ENCODE results near the gene CBR1. TPM values are rescaled to one million over a fixed set of nuclear protein-coding genes. Genes with fewer than 3 reads are reported as not detected.

The CBR1 gene
- total and polyA plus RNA-seq, 2 donors (not counting 3 experiments of a cell fraction or from before 2014, with no cell fraction given): 41.3 to 124 TPM

DNA sequence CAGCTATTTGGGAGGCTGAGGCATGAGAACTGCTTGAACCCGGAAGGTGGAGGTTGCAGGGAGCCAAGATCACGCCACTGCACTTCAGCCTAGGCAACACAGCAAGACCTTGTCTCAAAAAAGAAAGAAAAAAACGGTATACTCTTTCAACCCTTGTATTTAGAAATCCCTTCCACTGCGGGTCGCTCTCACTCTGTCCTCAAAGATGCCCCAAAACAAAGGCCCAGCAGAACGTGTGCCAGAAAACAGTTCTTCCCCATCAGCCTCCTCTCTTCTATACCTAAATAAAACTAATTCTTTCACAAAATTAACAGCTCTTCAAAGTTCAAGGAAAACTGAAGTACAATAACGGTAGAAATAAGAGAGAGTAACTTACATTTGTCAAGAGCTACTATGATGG, 22.7 kb upstream of the CBR1 start:
- CTCF ChIA-PET: interaction anchor here (0.8 to 1.4 kb wide), 4 partner anchors 10 to 65 kb away, joined by 3 to 5 read pairs (median 4); no protein-coding TSS in a partner anchor
- POLR2A ChIA-PET: no interaction called here
- Histone ChIP-seq H3K4me2 (ENCODE audit: insufficient read depth, low read length) (no peak overlapping the region), H3K4me1 (ENCODE audit: control insufficient read depth, extremely low read depth, insufficient read depth, low read length) (peaks cover 9% of the 10 kb centered on the region), H3K9me3 (replicated peaks; ENCODE audit: control insufficient read depth, insufficient read depth, low read length) (no peaks in the 10 kb centered on the region), H3K36me3 (ENCODE audit: control insufficient read depth in 2 of 2, extremely low read depth in 1 of 2, insufficient read depth in 2 of 2, low read length in 2 of 2) (peaks cover 5 to 22% of the 10 kb centered on the region in 2 experiments), H3K9me1 (replicated peaks; ENCODE audit: control insufficient read depth, extremely low read depth, insufficient read depth, low read length) (no peaks in the 10 kb centered on the region), H3K27me3 (ENCODE audit: control insufficient read depth in 2 of 2, insufficient read depth in 2 of 2, low read length in 2 of 2) (no peaks in the 10 kb centered on the region), H3K9ac (replicated peaks; ENCODE audit: extremely low read depth, insufficient read depth, low read length) (no peak overlapping the region), H3K27ac (ENCODE audit: insufficient read depth, low read depth, low read length) (no peak overlapping the region), H3K79me2 (ENCODE audit: control insufficient read depth, insufficient read depth, low read length) (no peaks in the 10 kb centered on the region), H3K4me3 (replicated peaks in 1 of 3; ENCODE audit: insufficient read depth in 1 of 3, low read depth in 1 of 3, low read length in 3 of 3) (no peak overlapping the region), H4K20me1 (replicated peaks; ENCODE audit: control insufficient read depth, extremely low read depth, insufficient read depth, low read length) (no peaks in the 10 kb centered on the region), H2AFZ (ENCODE audit: low read depth, low read length) (no peak overlapping the region)
- DNase-seq (ENCODE audit: low read depth, low spot score) (no peak), FAIRE-seq (no peak)
- BruUV-seq (replicated peaks): no TSS peak
- TF ChIP-seq, protein P1, sequence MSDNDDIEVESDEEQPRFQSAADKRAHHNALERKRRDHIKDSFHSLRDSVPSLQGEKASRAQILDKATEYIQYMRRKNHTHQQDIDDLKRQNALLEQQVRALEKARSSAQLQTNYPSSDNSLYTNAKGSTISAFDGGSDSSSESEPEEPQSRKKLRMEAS (IDR thresholded peaks at IDR 0.05; ENCODE audit: insufficient read depth, insufficient read length): no peak
- TF ChIP-seq, protein P2, sequence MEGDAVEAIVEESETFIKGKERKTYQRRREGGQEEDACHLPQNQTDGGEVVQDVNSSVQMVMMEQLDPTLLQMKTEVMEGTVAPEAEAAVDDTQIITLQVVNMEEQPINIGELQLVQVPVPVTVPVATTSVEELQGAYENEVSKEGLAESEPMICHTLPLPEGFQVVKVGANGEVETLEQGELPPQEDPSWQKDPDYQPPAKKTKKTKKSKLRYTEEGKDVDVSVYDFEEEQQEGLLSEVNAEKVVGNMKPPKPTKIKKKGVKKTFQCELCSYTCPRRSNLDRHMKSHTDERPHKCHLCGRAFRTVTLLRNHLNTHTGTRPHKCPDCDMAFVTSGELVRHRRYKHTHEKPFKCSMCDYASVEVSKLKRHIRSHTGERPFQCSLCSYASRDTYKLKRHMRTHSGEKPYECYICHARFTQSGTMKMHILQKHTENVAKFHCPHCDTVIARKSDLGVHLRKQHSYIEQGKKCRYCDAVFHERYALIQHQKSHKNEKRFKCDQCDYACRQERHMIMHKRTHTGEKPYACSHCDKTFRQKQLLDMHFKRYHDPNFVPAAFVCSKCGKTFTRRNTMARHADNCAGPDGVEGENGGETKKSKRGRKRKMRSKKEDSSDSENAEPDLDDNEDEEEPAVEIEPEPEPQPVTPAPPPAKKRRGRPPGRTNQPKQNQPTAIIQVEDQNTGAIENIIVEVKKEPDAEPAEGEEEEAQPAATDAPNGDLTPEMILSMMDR (IDR thresholded peaks at IDR 0.05; ENCODE audit: extremely low read depth in 1 of 2, insufficient read depth in 1 of 2, low read depth in 1 of 2, low read length in 2 of 2): no peak
- TF ChIP-seq JUN (IDR thresholded peaks at IDR 0.05; ENCODE audit: borderline replicate concordance, insufficient read depth, insufficient read length, low read depth): no peak
- no peak for TF ChIP-seq POLR2A (IDR thresholded peaks at IDR 0.05; ENCODE audit: low read depth, low read length)
- TF ChIP-seq FOS (IDR thresholded peaks at IDR 0.05; ENCODE audit: borderline replicate concordance, insufficient read depth, low read length): no peak
- TF ChIP-seq EZH2 (IDR thresholded peaks at IDR 0.05; ENCODE audit: borderline replicate concordance, low read depth, low read length, severe bottlenecking): no peak
- no peak for TF ChIP-seq GATA2 (IDR thresholded peaks at IDR 0.05; ENCODE audit: insufficient read depth, insufficient read length, low read depth, low read length)
- no peak for TF ChIP-seq MYC (IDR thresholded peaks at IDR 0.05; ENCODE audit: low read depth, low read length)
- TF ChIP-seq POLR2AphosphoS5 (IDR thresholded peaks at IDR 0.05; ENCODE audit: insufficient read depth, low read depth, low read length): no peak
- intact Hi-C loops (cut with micrococcal nuclease) (no loop called here), dilution Hi-C loops (cut with MboI; ENCODE audit: extremely low pct_ligation_motif_present, low sequenced_read_pairs) (no loop called here)

All from endothelial cell of umbilical vein (primary cell).